Activated CD8-positive, alpha-beta memory T cell treated with anti-CD3 and anti-CD28 coated beads, Interleukin-2, amount 50 U/mL, for 1 hour (primary cell): ENCODE results near the gene CLIC4.
"Not testable (repeated sequence)": the region's sequence is repeated elsewhere in the genome, so short reads cannot be mapped to it uniquely, and the experiment has no call there.

Experiments used
- DNase-seq: peaks from one replicate; pipeline ENCODE4 v3.0.0-alpha.2; 2020; ENCODE audit errors: extremely low read depth

The CLIC4 gene

GRCh38 chr1:24875257-24875656 lies 130.0 kb downstream of the CLIC4 start:
- no peak for DNase-seq

- no peak for DNase-seq
Observed at GRCh38 chr1:24875991-24876506, 130.8 kb downstream of the CLIC4 start.

- DNase-seq = no peak
Observed at GRCh38 chr1:24878045-24878444, 132.8 kb downstream of the CLIC4 start.

- no peak for DNase-seq
Observed at GRCh38 chr1:24878775-24879742, 133.8 kb downstream of the CLIC4 start.

GRCh38 chr1:24881034-24881433 lies 135.8 kb downstream of the CLIC4 start:
- DNase-seq = no peak

- no peak for DNase-seq
Observed at GRCh38 chr1:24884751-24885150, 139.5 kb downstream of the CLIC4 start.

GRCh38 chr1:24886241-24886640 lies 141.0 kb downstream of the CLIC4 start:
- no peak for DNase-seq

- DNase-seq = no peak
Observed at GRCh38 chr1:24888061-24888970, 143.1 kb downstream of the CLIC4 start.

- no peak for DNase-seq
Observed at GRCh38 chr1:24888971-24889676, 143.9 kb downstream of the CLIC4 start.

GRCh38 chr1:24890887-24891286 lies 145.6 kb downstream of the CLIC4 start:
- DNase-seq = no peak

- not testable (repeated sequence) for DNase-seq
Observed at GRCh38 chr1:24891367-24891766, 146.1 kb downstream of the CLIC4 start.

- DNase-seq = no peak
Observed at GRCh38 chr1:24892188-24893153, 147.2 kb downstream of the CLIC4 start.

- DNase-seq = no peak
Observed at GRCh38 chr1:24893431-24893830, 148.2 kb downstream of the CLIC4 start.
